HEK293 (cell line): ENCODE data around the gene USP6.

ENCODE experiments used
- CTCF ChIA-PET: fragments of 350-600 bp; formaldehyde crosslinking; extraction: SDS; loops from one replicate; lab custom pipeline; 2021; ENCODE audit warnings: antibody characterized with exemption; lab: Yijun Ruan, JAX
- POLR2A ChIA-PET: fragments of 300-600 bp; formaldehyde crosslinking; extraction: SDS; loops from one replicate; lab custom pipeline; 2020; ENCODE audit warnings: antibody characterized with exemption, inconsistent platforms; lab: Yijun Ruan, JAX
- H3K27ac ChIP-seq: fragments of 200-500 bp; sonication (Bioruptor generic); 2 replicates; pipeline ENCODE4 v1.5.1; 2014; ENCODE audit warnings: low read depth, low read length, control low read depth, inconsistent platforms; ENCODE audit errors: extremely low read depth
- H3K36me3 ChIP-seq, 2 experiments: fragments of 200-500 bp in 1 of 2; sonication (Bioruptor generic) in 1 of 2; 1 replicate in 1 of 2; 2 replicates in 1 of 2; pipeline ENCODE4 v1.5.1; 2014 to 2017; ENCODE audit warnings: inconsistent platforms in 2 of 2, low read length in 2 of 2; ENCODE audit not compliant: control insufficient read depth in 2 of 2, insufficient read depth in 1 of 2
- H3K4me1 ChIP-seq: fragments of 200-500 bp; sonication (Bioruptor generic); 2 replicates; pipeline ENCODE4 v1.5.1; 2014; ENCODE audit warnings: mild to moderate bottlenecking, low read length, inconsistent platforms; ENCODE audit not compliant: control insufficient read depth, insufficient read depth
- H3K4me3 ChIP-seq: 2 replicates; pipeline ENCODE4 v1.5.1; 2011; ENCODE audit warnings: low read depth, mild to moderate bottlenecking, control low read depth, low read length, moderate library complexity
- H3K9me3 ChIP-seq: fragments of 200-500 bp; sonication (Bioruptor generic); 2 replicates; pipeline ENCODE4 v1.5.1; 2014; ENCODE audit warnings: low read depth, low read length, inconsistent platforms; ENCODE audit not compliant: control insufficient read depth, insufficient read depth
- GLIS2 ChIP-seq: fragments of 450-650 bp; formaldehyde crosslinking; IDR thresholded peaks from 2 replicates; pipeline ENCODE4 v1.5.1; 2016; ENCODE audit warnings: missing biosample characterization, missing genetic modification characterization
- MEIS1 ChIP-seq: sonication (generic); formaldehyde crosslinking; IDR thresholded peaks from 2 replicates; pipeline ENCODE4 v1.8.1; 2022; ENCODE audit warnings: missing genetic modification reagents, mild to moderate bottlenecking, borderline replicate concordance
- OVOL3 ChIP-seq: fragments of 450-650 bp; formaldehyde crosslinking; IDR thresholded peaks from 2 replicates; pipeline ENCODE4 v1.5.1; 2016; ENCODE audit warnings: missing biosample characterization, missing genetic modification characterization
- SCRT1 ChIP-seq: fragments of 450-650 bp; formaldehyde crosslinking; IDR thresholded peaks from 2 replicates; pipeline ENCODE4 v1.5.1; 2016; ENCODE audit warnings: missing biosample characterization, missing genetic modification characterization, borderline replicate concordance
- SETDB1 ChIP-seq: IDR thresholded peaks from one replicate; pipeline ENCODE4 v1.6.1; 2017; ENCODE audit warnings: mild to moderate bottlenecking, low read length, moderate library complexity, mixed read lengths; ENCODE audit not compliant: insufficient read length
- TRIM28 ChIP-seq: IDR thresholded peaks from 2 replicates; pipeline ENCODE4 v1.6.1; 2011; ENCODE audit warnings: low read length, control low read depth, borderline replicate concordance
- ZBTB20 ChIP-seq: fragments of 450-650 bp; formaldehyde crosslinking; IDR thresholded peaks from 2 replicates; pipeline ENCODE4 v1.5.1; 2016; ENCODE audit warnings: missing biosample characterization, missing genetic modification characterization
- ZIC2 ChIP-seq: fragments of 450-650 bp; formaldehyde crosslinking; IDR thresholded peaks from 2 replicates; pipeline ENCODE4 v1.5.1; 2016; ENCODE audit warnings: missing biosample characterization, missing genetic modification characterization
- ZNF133 ChIP-seq: fragments of 450-650 bp; formaldehyde crosslinking; IDR thresholded peaks from 2 replicates; pipeline ENCODE4 v1.5.1; 2016; ENCODE audit warnings: missing biosample characterization, missing genetic modification characterization
- ZNF157 ChIP-seq: fragments of 450-650 bp; formaldehyde crosslinking; IDR thresholded peaks from 2 replicates; pipeline ENCODE4 v1.5.1; 2016; ENCODE audit warnings: missing biosample characterization, missing genetic modification characterization
- ZNF2 ChIP-seq: fragments of 450-650 bp; formaldehyde crosslinking; IDR thresholded peaks from 2 replicates; pipeline ENCODE4 v1.5.1; 2016; ENCODE audit warnings: missing biosample characterization, missing genetic modification characterization
- ZNF23 ChIP-seq: fragments of 450-650 bp; formaldehyde crosslinking; IDR thresholded peaks from 2 replicates; pipeline ENCODE4 v1.5.1; 2016; ENCODE audit warnings: missing biosample characterization, missing genetic modification characterization, borderline replicate concordance
- ZNF274 ChIP-seq, 2 experiments: fragments of 200-500 bp in 1 of 2; fragments of 450-650 bp in 1 of 2; sonication (Bioruptor generic) in 1 of 2; formaldehyde crosslinking in 1 of 2; IDR thresholded peaks; 2 replicates each; pipeline versions ENCODE4 v1.5.1 to v1.6.1; 2014 to 2016; ENCODE audit warnings: borderline replicate concordance in 1 of 2, inconsistent platforms in 1 of 2, low read length in 1 of 2, missing biosample characterization in 1 of 2, missing genetic modification characterization in 1 of 2
- ZNF366 ChIP-seq: fragments of 450-650 bp; formaldehyde crosslinking; conservative IDR thresholded peaks from 2 replicates; pipeline ENCODE4 v1.5.1; 2016; ENCODE audit warnings: missing biosample characterization, missing genetic modification characterization
- ZNF394 ChIP-seq: fragments of 450-650 bp; formaldehyde crosslinking; IDR thresholded peaks from 2 replicates; pipeline ENCODE4 v1.5.1; 2016; ENCODE audit warnings: missing biosample characterization, missing genetic modification characterization, mild to moderate bottlenecking, moderate library complexity, borderline replicate concordance
- ZNF416 ChIP-seq: fragments of 450-650 bp; formaldehyde crosslinking; IDR thresholded peaks from 2 replicates; pipeline ENCODE4 v1.5.1; 2016; ENCODE audit warnings: missing biosample characterization, missing genetic modification characterization
- ZNF560 ChIP-seq: fragments of 450-650 bp; formaldehyde crosslinking; IDR thresholded peaks from 2 replicates; pipeline ENCODE4 v1.5.1; 2017; ENCODE audit warnings: missing biosample characterization, missing genetic modification characterization, borderline replicate concordance
- ZNF571 ChIP-seq: fragments of 450-650 bp; formaldehyde crosslinking; IDR thresholded peaks from 2 replicates; pipeline ENCODE4 v1.5.0; 2017; ENCODE audit warnings: missing biosample characterization, missing genetic modification characterization
- ZNF610 ChIP-seq: fragments of 450-650 bp; formaldehyde crosslinking; IDR thresholded peaks from 2 replicates; pipeline ENCODE4 v1.5.1; 2016; ENCODE audit warnings: missing biosample characterization, missing genetic modification characterization, borderline replicate concordance
- ZNF670 ChIP-seq: fragments of 450-650 bp; formaldehyde crosslinking; IDR thresholded peaks from 2 replicates; pipeline ENCODE4 v1.5.1; 2016; ENCODE audit warnings: missing biosample characterization, missing genetic modification characterization, low read depth
- ZNF785 ChIP-seq: fragments of 450-650 bp; formaldehyde crosslinking; IDR thresholded peaks from 2 replicates; pipeline ENCODE4 v1.5.1; 2016; ENCODE audit warnings: missing biosample characterization, missing genetic modification characterization
- ZNF837 ChIP-seq: fragments of 450-650 bp; formaldehyde crosslinking; IDR thresholded peaks from 2 replicates; pipeline ENCODE4 v1.5.1; 2016; ENCODE audit warnings: missing biosample characterization, missing genetic modification characterization
- ZSCAN16 ChIP-seq: fragments of 450-650 bp; formaldehyde crosslinking; IDR thresholded peaks from 2 replicates; pipeline ENCODE4 v1.5.1; 2016; ENCODE audit warnings: missing biosample characterization, missing genetic modification characterization
- TF ChIP-seq, protein P1 (sequence below): fragments of 450-650 bp; formaldehyde crosslinking; IDR thresholded peaks from 2 replicates; pipeline ENCODE4 v1.5.1; 2016; ENCODE audit warnings: missing biosample characterization, missing genetic modification characterization
- TF ChIP-seq, protein P2 (sequence below): fragments of 450-650 bp; formaldehyde crosslinking; IDR thresholded peaks from 2 replicates; pipeline ENCODE4 v1.5.1; 2016; ENCODE audit warnings: missing biosample characterization, missing genetic modification characterization

USP6 gene

GRCh38 chr17:5183410-5183793 lies 67.6 kb downstream of the USP6 start:
- peaks cover 14 to 24% of the 10 kb centered on the region in 2 experiments for H3K36me3 ChIP-seq
- peaks cover 20% of the 10 kb centered on the region for H3K9me3 ChIP-seq
- CTCF ChIA-PET: interaction anchor here (0.6 to 0.8 kb wide), 2 partner anchors 8 to 13 kb away, joined by 3 to 4 read pairs; partner anchors contain the start of gene ZNF594
- no peak overlapping the region for H3K27ac ChIP-seq
- POLR2A ChIA-PET: interaction anchor here (2.5 kb wide), 1 partner anchor 8 kb away, joined by 13 read pairs; the partner anchor contains the start of gene ZNF594
- no peak for TF ChIP-seq MEIS1 (CRISPR knock-in tag)
- TF ChIP-seq, protein P1, sequence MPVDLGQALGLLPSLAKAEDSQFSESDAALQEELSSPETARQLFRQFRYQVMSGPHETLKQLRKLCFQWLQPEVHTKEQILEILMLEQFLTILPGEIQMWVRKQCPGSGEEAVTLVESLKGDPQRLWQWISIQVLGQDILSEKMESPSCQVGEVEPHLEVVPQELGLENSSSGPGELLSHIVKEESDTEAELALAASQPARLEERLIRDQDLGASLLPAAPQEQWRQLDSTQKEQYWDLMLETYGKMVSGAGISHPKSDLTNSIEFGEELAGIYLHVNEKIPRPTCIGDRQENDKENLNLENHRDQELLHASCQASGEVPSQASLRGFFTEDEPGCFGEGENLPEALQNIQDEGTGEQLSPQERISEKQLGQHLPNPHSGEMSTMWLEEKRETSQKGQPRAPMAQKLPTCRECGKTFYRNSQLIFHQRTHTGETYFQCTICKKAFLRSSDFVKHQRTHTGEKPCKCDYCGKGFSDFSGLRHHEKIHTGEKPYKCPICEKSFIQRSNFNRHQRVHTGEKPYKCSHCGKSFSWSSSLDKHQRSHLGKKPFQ (tag by site-specific recombination): peak; percentile 75
- TF ChIP-seq ZNF274 (IDR thresholded peaks at IDR 0.05; ENCODE audit: low read length): peak; percentile 81
- peak; percentile 73; the same call in 1 of the 2 replicates for TF ChIP-seq ZNF274 (tag by site-specific recombination; IDR thresholded peaks at IDR 0.05; ENCODE audit: borderline replicate concordance)
- peak; percentile 74 for TF ChIP-seq TRIM28
- no peak overlapping the region for H3K4me3 ChIP-seq
- H3K4me1 ChIP-seq: no peaks in the 10 kb centered on the region

DNA sequence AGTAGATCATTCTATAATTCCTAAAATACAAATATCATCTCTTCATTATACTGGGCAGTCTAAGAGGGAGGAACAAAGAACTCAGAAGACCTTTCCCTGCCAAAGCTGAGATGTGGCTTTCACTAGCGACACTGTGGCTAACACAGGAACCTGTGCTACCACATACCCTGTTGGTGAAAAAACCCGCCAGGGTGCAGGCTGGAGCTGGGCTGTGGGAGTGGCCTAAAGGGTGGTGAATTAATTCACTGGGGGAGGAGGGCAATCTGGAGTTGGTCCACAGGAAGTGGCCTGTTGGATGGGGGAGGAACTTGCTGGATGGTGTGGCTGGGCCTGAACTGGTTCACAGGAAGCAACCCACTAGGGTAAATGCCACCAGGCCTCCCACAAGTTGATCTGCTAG lies 68.5 kb downstream of the USP6 start:
- no peaks in the 10 kb centered on the region for H3K4me1 ChIP-seq
- peaks cover 23% of the 10 kb centered on the region for H3K9me3 ChIP-seq
- no peak overlapping the region for H3K4me3 ChIP-seq
- ChIA-PET POLR2A (no interaction called here), CTCF (interaction anchor here (0.6 kb wide), 1 partner anchor 897 kb away, joined by 3 read pairs; no protein-coding TSS in a partner anchor)
- H3K27ac ChIP-seq: no peak overlapping the region
- peaks cover 23 to 28% of the 10 kb centered on the region in 2 experiments for H3K36me3 ChIP-seq
- TF ChIP-seq ZNF837: no peak
- TF ChIP-seq SETDB1: no peak
- no peak for TF ChIP-seq ZNF366

DNA sequence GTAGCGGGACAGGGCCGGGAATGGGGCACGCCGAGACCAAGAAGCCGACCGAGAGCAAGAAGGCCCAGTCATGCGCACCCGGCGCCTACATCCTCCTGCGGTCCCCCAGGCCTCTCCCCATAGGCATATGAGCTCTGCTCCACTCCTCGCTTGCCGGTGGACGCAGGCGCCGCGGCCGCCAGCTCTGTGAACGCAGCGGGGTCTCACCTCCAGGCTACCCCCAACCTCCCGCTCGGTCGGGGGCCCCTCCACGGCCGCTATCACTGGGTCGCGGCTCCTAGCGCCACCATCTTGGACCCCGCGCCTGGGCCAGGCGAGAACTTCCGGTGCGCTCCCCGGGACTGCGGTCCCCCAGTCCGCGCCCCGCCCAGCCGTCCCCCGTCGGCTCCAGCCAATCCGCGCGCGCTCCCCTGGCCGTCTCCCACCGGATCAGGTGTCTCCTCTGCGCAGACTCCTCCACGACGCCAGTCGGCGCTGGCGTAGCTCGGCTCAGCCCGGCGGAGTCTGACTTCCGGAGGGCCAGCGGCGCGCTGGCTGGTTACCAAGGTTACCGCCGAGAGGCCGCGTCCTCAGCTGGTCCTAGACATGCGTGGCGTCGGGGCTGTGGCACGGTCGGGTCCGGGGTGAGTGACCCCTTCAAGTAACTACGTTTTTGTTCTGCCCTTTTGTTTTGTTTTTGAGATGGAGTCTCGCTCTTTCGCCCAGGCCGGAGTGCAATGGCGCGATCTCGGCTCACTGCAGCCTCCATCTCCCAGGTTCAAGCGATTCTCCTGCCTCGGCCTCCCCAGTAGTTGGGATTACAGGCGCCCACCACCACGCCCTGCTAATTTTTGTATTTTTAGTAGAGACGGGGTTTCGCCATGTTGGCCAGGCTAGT lies 75.9 kb downstream of the USP6 start, which contains the start of gene ZNF594:
Gene ZNF594 (minus strand): TSS at position 328 of the 877 bp plus-strand sequence. CDS start 7,612 bp downstream, outside the sequence.
- Histone ChIP-seq H3K4me3 (peak within 1 kb of the TSS; percentile 83), H3K4me1 (no peaks in the 10 kb centered on the region), H3K27ac (peak within 1 kb of the TSS; percentile 70), H3K9me3 (peaks cover 16% of the 10 kb centered on the region), H3K36me3 (peaks cover 28 to 34% of the 10 kb centered on the region in 2 experiments)
- ChIA-PET CTCF (interaction anchor here (0.6 to 1.7 kb wide), 11 partner anchors 9 to 390 kb away, joined by 3 to 5 read pairs (median 3); no protein-coding TSS in a partner anchor), POLR2A (interaction anchor here (0.9 to 2.3 kb wide), 12 partner anchors 10 to 482 kb away, joined by 3 to 13 read pairs (median 4); partner anchors contain the start of genes ARRB2, C1QBP, NUP88 and RNF167)
- TF ChIP-seq ZNF133 (0 out of 2 replicates have a peak, but pooled peaks have one; percentile 12), OVOL3 (tag by site-specific recombination) (peak; percentile 18; the same call in 1 of the 2 replicates), ZNF571 (tag by site-specific recombination) (no peak), SCRT1 (no peak), ZNF2 (tag by site-specific recombination) (peak; percentile 78), ZNF157 (tag by site-specific recombination) (no peak), ZNF670 (tag by site-specific recombination) (no peak), ZNF560 (tag by site-specific recombination) (0 out of 2 replicates have a peak, but pooled peaks have one; percentile 77), ZNF610 (tag by site-specific recombination) (peak; percentile 64; the same call in 1 of the 2 replicates), ZNF785 (tag by site-specific recombination) (0 out of 2 replicates have a peak, but pooled peaks have one; percentile 50), ZNF394 (peak; percentile 76; the same call in 1 of the 2 replicates), ZIC2 (peak; percentile 97), GLIS2 (tag by site-specific recombination) (peak; percentile 97), ZNF23 (tag by site-specific recombination) (no peak), ZNF416 (0 out of 2 replicates have a peak, but pooled peaks have one; percentile 13), ZSCAN16 (tag by site-specific recombination) (0 out of 2 replicates have a peak, but pooled peaks have one; percentile 47), ZBTB20 (tag by site-specific recombination) (peak; percentile 64; the same call in 1 of the 2 replicates)
- TF ChIP-seq, protein P2, sequence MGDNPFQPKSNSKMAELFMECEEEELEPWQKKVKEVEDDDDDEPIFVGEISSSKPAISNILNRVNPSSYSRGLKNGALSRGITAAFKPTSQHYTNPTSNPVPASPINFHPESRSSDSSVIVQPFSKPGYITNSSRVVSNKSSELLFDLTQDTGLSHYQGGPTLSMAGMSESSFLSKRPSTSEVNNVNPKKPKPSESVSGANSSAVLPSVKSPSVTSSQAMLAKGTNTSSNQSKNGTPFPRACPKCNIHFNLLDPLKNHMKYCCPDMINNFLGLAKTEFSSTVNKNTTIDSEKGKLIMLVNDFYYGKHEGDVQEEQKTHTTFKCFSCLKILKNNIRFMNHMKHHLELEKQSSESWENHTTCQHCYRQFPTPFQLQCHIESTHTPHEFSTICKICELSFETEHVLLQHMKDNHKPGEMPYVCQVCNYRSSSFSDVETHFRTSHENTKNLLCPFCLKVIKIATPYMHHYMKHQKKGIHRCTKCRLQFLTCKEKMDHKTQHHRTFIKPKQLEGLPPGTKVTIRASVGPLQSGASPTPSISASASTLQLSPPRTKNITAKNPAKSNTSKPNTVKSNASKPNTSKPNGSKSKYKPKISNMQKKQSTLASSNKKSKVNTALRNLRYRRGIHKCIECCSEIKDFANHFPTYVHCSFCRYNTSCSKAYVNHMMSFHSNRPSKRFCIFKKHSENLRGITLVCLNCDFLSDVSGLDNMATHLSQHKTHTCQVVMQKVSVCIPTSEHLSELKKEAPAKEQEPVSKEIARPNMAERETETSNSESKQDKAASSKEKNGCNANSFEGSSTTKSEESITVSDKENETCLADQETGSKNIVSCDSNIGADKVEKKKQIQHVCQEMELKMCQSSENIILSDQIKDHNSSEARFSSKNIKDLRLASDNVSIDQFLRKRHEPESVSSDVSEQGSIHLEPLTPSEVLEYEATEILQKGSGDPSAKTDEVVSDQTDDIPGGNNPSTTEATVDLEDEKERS: peak; percentile 93
